ENCODE measurements around the gene ATXN1.

ATXN1 gene

GRCh38 chr6:16518265-16518664 lies 243.0 kb downstream of the ATXN1 start:
- Histone ChIP-seq H3K4me3 (ENCODE audit: low read length in 2 of 2) (no peak overlapping the region), H2BK5ac (ENCODE audit: low read length) (no peak overlapping the region), H3K79me1 (ENCODE audit: low read depth, low read length) (no peaks in the 10 kb centered on the region), H2BK15ac (ENCODE audit: low read length) (no peak overlapping the region), H3K9ac (ENCODE audit: low read depth, low read length, poor library complexity) (no peak overlapping the region), H3K4me2 (ENCODE audit: insufficient read depth, low read length, poor library complexity, severe bottlenecking) (no peak overlapping the region), H3K27ac (replicated peaks; ENCODE audit: low read length) (no peak overlapping the region), H3K4me1 (ENCODE audit: control insufficient read depth in 2 of 2, insufficient read depth in 1 of 2, low read depth in 1 of 2, low read length in 2 of 2) (peaks cover 3 to 8% of the 10 kb centered on the region in 2 donors), H4K91ac (ENCODE audit: low read depth, low read length, poor library complexity) (no peak overlapping the region), H2AFZ (ENCODE audit: low read length) (no peak overlapping the region), H2BK12ac (ENCODE audit: low read length) (no peak overlapping the region), H3K4ac (ENCODE audit: low read length) (no peak overlapping the region), H3K14ac (ENCODE audit: low read length) (no peak overlapping the region), H3K23ac (ENCODE audit: low read depth, low read length, poor library complexity) (no peak overlapping the region), H4K8ac (ENCODE audit: low read depth, low read length) (no peak overlapping the region), H3K27me3 (ENCODE audit: control insufficient read depth in 3 of 3, insufficient read depth in 3 of 3, low read depth in 1 of 3, low read length in 3 of 3) (no peaks in the 10 kb centered on the region), H2BK120ac (ENCODE audit: low read depth, low read length) (no peak overlapping the region), H2AK5ac (ENCODE audit: low read depth, low read length) (no peak overlapping the region), H3K36me3 (replicated peaks in 1 of 2; ENCODE audit: control insufficient read depth in 2 of 2, insufficient read depth in 2 of 2, low read length in 2 of 2) (no peaks in the 10 kb centered on the region), H3K18ac (ENCODE audit: low read length) (no peak overlapping the region), H3K9me3 (replicated peaks in 1 of 2; ENCODE audit: control insufficient read depth in 2 of 2, insufficient read depth in 1 of 2, low read depth in 1 of 2, low read length in 2 of 2) (no peaks in the 10 kb centered on the region)
- no CpG with 5 or more reads among the region's 5 CpGs for WGBS, 2 donors (ENCODE audit: extremely low coverage in 2 of 2, insufficient read length in 2 of 2, insufficient replicate concordance in 1 of 2)
- DNase-seq (ENCODE audit: low spot score): no peak

- WGBS, 2 donors (ENCODE audit: extremely low coverage in 2 of 2, insufficient read length in 2 of 2, insufficient replicate concordance in 1 of 2): no CpG with 5 or more reads among the region's 8 CpGs
These were observed 247.0 kb downstream of the ATXN1 start for GRCh38 chr6:16514249-16514648.

GRCh38 chr6:16512544-16513290 lies 248.5 kb downstream of the ATXN1 start:
- no CpG with 5 or more reads among the region's 6 CpGs for WGBS, 2 donors (ENCODE audit: extremely low coverage in 2 of 2, insufficient read length in 2 of 2, insufficient replicate concordance in 1 of 2)
- Histone ChIP-seq H3K36me3 (replicated peaks in 1 of 2; ENCODE audit: control insufficient read depth in 2 of 2, insufficient read depth in 2 of 2, low read length in 2 of 2) (no peaks in the 10 kb centered on the region), H4K8ac (ENCODE audit: low read depth, low read length) (no peak overlapping the region), H2AK5ac (ENCODE audit: low read depth, low read length) (no peak overlapping the region), H3K4me2 (ENCODE audit: insufficient read depth, low read length, poor library complexity, severe bottlenecking) (no peak overlapping the region), H3K23ac (ENCODE audit: low read depth, low read length, poor library complexity) (no peak overlapping the region), H3K18ac (ENCODE audit: low read length) (no peak overlapping the region), H3K14ac (ENCODE audit: low read length) (no peak overlapping the region), H2BK5ac (ENCODE audit: low read length) (no peak overlapping the region), H3K4ac (ENCODE audit: low read length) (no peak overlapping the region), H3K4me1 (ENCODE audit: control insufficient read depth in 2 of 2, insufficient read depth in 1 of 2, low read depth in 1 of 2, low read length in 2 of 2) (peaks cover 0 to 2% of the 10 kb centered on the region in 2 donors), H3K27me3 (ENCODE audit: control insufficient read depth in 3 of 3, insufficient read depth in 3 of 3, low read depth in 1 of 3, low read length in 3 of 3) (no peaks in the 10 kb centered on the region), H2BK12ac (ENCODE audit: low read length) (no peak overlapping the region), H4K91ac (ENCODE audit: low read depth, low read length, poor library complexity) (no peak overlapping the region), H3K9me3 (replicated peaks in 1 of 2; ENCODE audit: control insufficient read depth in 2 of 2, insufficient read depth in 1 of 2, low read depth in 1 of 2, low read length in 2 of 2) (no peaks in the 10 kb centered on the region), H2BK120ac (ENCODE audit: low read depth, low read length) (no peak overlapping the region), H3K79me1 (ENCODE audit: low read depth, low read length) (no peaks in the 10 kb centered on the region), H3K4me3 (ENCODE audit: low read length in 2 of 2) (no peak overlapping the region), H2AFZ (ENCODE audit: low read length) (no peak overlapping the region), H3K9ac (ENCODE audit: low read depth, low read length, poor library complexity) (no peak overlapping the region), H3K27ac (replicated peaks; ENCODE audit: low read length) (no peak overlapping the region), H2BK15ac (ENCODE audit: low read length) (no peak overlapping the region)
- DNase-seq (ENCODE audit: low spot score): no peak

More at GRCh38 chr6:16514249-16514648, 247.0 kb downstream of the ATXN1 start:
- Histone ChIP-seq H3K79me1 (ENCODE audit: low read depth, low read length) (no peaks in the 10 kb centered on the region), H2AK5ac (ENCODE audit: low read depth, low read length) (no peak overlapping the region), H3K18ac (ENCODE audit: low read length) (no peak overlapping the region), H3K14ac (ENCODE audit: low read length) (no peak overlapping the region), H2BK120ac (ENCODE audit: low read depth, low read length) (no peak overlapping the region), H3K23ac (ENCODE audit: low read depth, low read length, poor library complexity) (no peak overlapping the region), H4K91ac (ENCODE audit: low read depth, low read length, poor library complexity) (no peak overlapping the region), H3K9ac (ENCODE audit: low read depth, low read length, poor library complexity) (no peak overlapping the region), H3K36me3 (replicated peaks in 1 of 2; ENCODE audit: control insufficient read depth in 2 of 2, insufficient read depth in 2 of 2, low read length in 2 of 2) (no peaks in the 10 kb centered on the region), H2AFZ (ENCODE audit: low read length) (no peak overlapping the region), H3K9me3 (replicated peaks in 1 of 2; ENCODE audit: control insufficient read depth in 2 of 2, insufficient read depth in 1 of 2, low read depth in 1 of 2, low read length in 2 of 2) (no peaks in the 10 kb centered on the region), H3K4me2 (ENCODE audit: insufficient read depth, low read length, poor library complexity, severe bottlenecking) (no peak overlapping the region), H3K27me3 (ENCODE audit: control insufficient read depth in 3 of 3, insufficient read depth in 3 of 3, low read depth in 1 of 3, low read length in 3 of 3) (no peaks in the 10 kb centered on the region), H2BK15ac (ENCODE audit: low read length) (no peak overlapping the region), H4K8ac (ENCODE audit: low read depth, low read length) (no peak overlapping the region), H3K4me3 (ENCODE audit: low read length in 2 of 2) (no peak overlapping the region), H2BK5ac (ENCODE audit: low read length) (no peak overlapping the region), H3K4ac (ENCODE audit: low read length) (no peak overlapping the region), H3K4me1 (ENCODE audit: control insufficient read depth in 2 of 2, insufficient read depth in 1 of 2, low read depth in 1 of 2, low read length in 2 of 2) (peaks cover 0 to 2% of the 10 kb centered on the region in 2 donors), H2BK12ac (ENCODE audit: low read length) (no peak overlapping the region), H3K27ac (replicated peaks; ENCODE audit: low read length) (no peak overlapping the region)
- DNase-seq (ENCODE audit: low spot score): no peak

- H3K27ac ChIP-seq (replicated peaks; ENCODE audit: low read length): no peak overlapping the region
These were observed 249.4 kb downstream of the ATXN1 start for GRCh38 chr6:16511723-16512489.

More at GRCh38 chr6:16511723-16512489, 249.4 kb downstream of the ATXN1 start:
- no peak overlapping the region for H2BK120ac ChIP-seq (ENCODE audit: low read depth, low read length)
- H2AFZ ChIP-seq (ENCODE audit: low read length): no peak overlapping the region
- no peak overlapping the region for H4K91ac ChIP-seq (ENCODE audit: low read depth, low read length, poor library complexity)
- no peak overlapping the region for H3K14ac ChIP-seq (ENCODE audit: low read length)
- H3K9ac ChIP-seq (ENCODE audit: low read depth, low read length, poor library complexity): no peak overlapping the region
- H3K4me3 ChIP-seq (ENCODE audit: low read length in 2 of 2): no peak overlapping the region
- H4K8ac ChIP-seq (ENCODE audit: low read depth, low read length): no peak overlapping the region
- H3K4ac ChIP-seq (ENCODE audit: low read length): no peak overlapping the region
- H3K18ac ChIP-seq (ENCODE audit: low read length): no peak overlapping the region
- no peak overlapping the region for H3K23ac ChIP-seq (ENCODE audit: low read depth, low read length, poor library complexity)
- H3K79me1 ChIP-seq (ENCODE audit: low read depth, low read length): no peaks in the 10 kb centered on the region
- peaks cover 0 to 2% of the 10 kb centered on the region in 2 donors for H3K4me1 ChIP-seq (ENCODE audit: control insufficient read depth in 2 of 2, insufficient read depth in 1 of 2, low read depth in 1 of 2, low read length in 2 of 2)
- WGBS, 2 donors (ENCODE audit: extremely low coverage in 2 of 2, insufficient read length in 2 of 2, insufficient replicate concordance in 1 of 2): no CpG with 5 or more reads among the region's 10 CpGs
- no peaks in the 10 kb centered on the region for H3K9me3 ChIP-seq (replicated peaks in 1 of 2; ENCODE audit: control insufficient read depth in 2 of 2, insufficient read depth in 1 of 2, low read depth in 1 of 2, low read length in 2 of 2)
- no peak overlapping the region for H2BK12ac ChIP-seq (ENCODE audit: low read length)
- no peak overlapping the region for H3K4me2 ChIP-seq (ENCODE audit: insufficient read depth, low read length, poor library complexity, severe bottlenecking)
- H3K36me3 ChIP-seq (replicated peaks in 1 of 2; ENCODE audit: control insufficient read depth in 2 of 2, insufficient read depth in 2 of 2, low read length in 2 of 2): no peaks in the 10 kb centered on the region
- no peak overlapping the region for H2BK15ac ChIP-seq (ENCODE audit: low read length)
- H2AK5ac ChIP-seq (ENCODE audit: low read depth, low read length): no peak overlapping the region
- H2BK5ac ChIP-seq (ENCODE audit: low read length): no peak overlapping the region
- DNase-seq (ENCODE audit: low spot score): no peak
- no peaks in the 10 kb centered on the region for H3K27me3 ChIP-seq (ENCODE audit: control insufficient read depth in 3 of 3, insufficient read depth in 3 of 3, low read depth in 1 of 3, low read length in 3 of 3)
